Naive thymus-derived CD4-positive, alpha-beta T cell (primary cell): ENCODE data around the gene MAN1A2. TPM values are rescaled to one million over a fixed set of nuclear protein-coding genes. Genes with fewer than 3 reads are reported as not detected.

Experiments
- ATAC-seq: fragments of 150-1000 bp; cut with Tn5 transposase; 2 replicates; pipeline ENCODE4 v1.10.0; 2021; ENCODE audit warnings: mild to moderate bottlenecking, moderate library complexity
- CTCF ChIA-PET: fragments of 350-600 bp; sonication (Branson Sonifier 250); formaldehyde crosslinking; loops from one replicate; lab custom pipeline; 2021; ENCODE audit warnings: antibody characterized with exemption; lab: Charles Lee
- POLR2A ChIA-PET: fragments of 350-600 bp; sonication (Branson Sonifier 250); formaldehyde crosslinking; loops from one replicate; lab custom pipeline; 2021; ENCODE audit warnings: antibody characterized with exemption, inconsistent platforms; lab: Charles Lee
- DNase-seq, 9 donors: peaks; one replicate each; pipeline versions ENCODE4 v3.0.0 to v3.0.0-alpha.2; 2020 to 2022; ENCODE audit warnings: mixed read lengths in 1 of 9
- H3K27ac ChIP-seq: one replicate; pipeline ENCODE4 v1.7.0; 2013; ENCODE audit warnings: mild to moderate bottlenecking, low read depth, low read length, moderate library complexity
- H3K27me3 ChIP-seq, 2 donors: one replicate each; pipeline ENCODE4 v1.7.0; 2013; ENCODE audit warnings: low read length in 2 of 2, mild to moderate bottlenecking in 2 of 2, moderate library complexity in 2 of 2; ENCODE audit not compliant: control insufficient read depth in 2 of 2, insufficient read depth in 2 of 2
- H3K36me3 ChIP-seq, 3 experiments: 1 replicate in 2 of 3; 2 replicates in 1 of 3; pipeline ENCODE4 v1.7.0; 2013; ENCODE audit warnings: low read length in 3 of 3, mild to moderate bottlenecking in 3 of 3, moderate library complexity in 1 of 3; ENCODE audit not compliant: insufficient read depth in 3 of 3, control insufficient read depth in 2 of 3
- H3K4me1 ChIP-seq, 2 donors: one replicate each; pipeline ENCODE4 v1.7.0; 2013; ENCODE audit warnings: low read length in 2 of 2, mild to moderate bottlenecking in 2 of 2, moderate library complexity in 1 of 2; ENCODE audit not compliant: control insufficient read depth in 2 of 2, insufficient read depth in 2 of 2
- H3K4me3 ChIP-seq: 2 replicates; pipeline ENCODE4 v1.7.0; 2013; ENCODE audit warnings: mild to moderate bottlenecking, low read length
- H3K9me3 ChIP-seq, 3 experiments: 1 replicate in 2 of 3; 2 replicates in 1 of 3; pipeline ENCODE4 v1.7.0; 2013; ENCODE audit warnings: low read length in 3 of 3; ENCODE audit not compliant: control insufficient read depth in 2 of 3
- H3K27ac Mint-ChIP-seq, 9 donors: one replicate each; pipeline ENCODE4 v1.8.0; 2020 to 2022; ENCODE audit warnings: mixed read lengths in 9 of 9, mild to moderate bottlenecking in 8 of 9, moderate library complexity in 5 of 9, inconsistent platforms in 2 of 9
- H3K27me3 Mint-ChIP-seq, 5 donors: one replicate each; pipeline ENCODE4 v1.8.0; 2021 to 2022; ENCODE audit warnings: mixed read lengths in 5 of 5, mild to moderate bottlenecking in 1 of 5
- H3K36me3 Mint-ChIP-seq, 5 donors: one replicate each; pipeline ENCODE4 v1.8.0; 2020 to 2022; ENCODE audit warnings: mixed read lengths in 5 of 5, mild to moderate bottlenecking in 3 of 5, inconsistent platforms in 1 of 5
- H3K4me1 Mint-ChIP-seq, 7 donors: one replicate each; pipeline ENCODE4 v1.8.0; 2020 to 2022; ENCODE audit warnings: mixed read lengths in 7 of 7, mild to moderate bottlenecking in 3 of 7, inconsistent platforms in 1 of 7
- H3K4me3 Mint-ChIP-seq, 10 donors: one replicate each; pipeline ENCODE4 v1.8.0; 2020 to 2022; ENCODE audit warnings: mild to moderate bottlenecking in 10 of 10, mixed read lengths in 10 of 10, moderate library complexity in 6 of 10, inconsistent platforms in 2 of 10
- H3K9me3 Mint-ChIP-seq, 11 donors: one replicate each; pipeline ENCODE4 v1.8.0; 2020 to 2022; ENCODE audit warnings: mixed read lengths in 11 of 11, mild to moderate bottlenecking in 4 of 11, inconsistent platforms in 1 of 11, moderate library complexity in 1 of 11
- intact Hi-C, 2 donors: fragments of 100-400 bp; cut with micrococcal nuclease; formaldehyde crosslinking; loops; one replicate each; pipeline ENCODE4 v1.15.1; 2023
- polyA plus RNA-seq, 2 donors: library from polyadenylated mRNA; unstranded; fragments of 300-500 nt; fragmentation: Illumina TruSeq; gene quantifications; one replicate each; pipeline ENCODE4 v1.2.3, GENCODE V29; 2021
- total RNA-seq, 6 experiments: library from RNA in 5 of 6; stranded (reverse) in 5 of 6; gene quantifications; 1 replicate in 5 of 6; 2 replicates in 1 of 6; pipeline ENCODE4 v1.2.3 and lab custom pipeline; 2021 to 2026

The MAN1A2 gene
- total and polyA plus RNA-seq, 7 experiments from 2014 or later = 10.5 to 63.4 (median 41.6) TPM

GRCh38 chr1:117559139-117559538 lies 191.9 kb downstream of the MAN1A2 start:
- H3K4me1 Mint-ChIP-seq = peaks cover 0 to 4% (median 0%) of the 10 kb centered on the region in 7 donors
- H3K27ac Mint-ChIP-seq = no peak overlapping the region
- no peak overlapping the region for H3K4me3 Mint-ChIP-seq
- Histone ChIP-seq H3K9me3 (no peaks in the 10 kb centered on the region), H3K36me3 (no peaks in the 10 kb centered on the region), H3K27me3 (no peaks in the 10 kb centered on the region), H3K27ac (no peak overlapping the region), H3K4me1 (no peaks in the 10 kb centered on the region), H3K4me3 (no peak overlapping the region)
- no peak for ATAC-seq
- DNase-seq = no peak
- POLR2A ChIA-PET = no interaction called here
- intact Hi-C loops = no loop called here
- peaks cover 4 to 21% (median 8%) of the 10 kb centered on the region in 11 donors for H3K9me3 Mint-ChIP-seq
- CTCF ChIA-PET = interaction anchor here (0.6 kb wide), 1 partner anchor 42 kb away, joined by 3 read pairs; no protein-coding TSS in a partner anchor
- H3K36me3 Mint-ChIP-seq = peaks cover 6 to 11% (median 8%) of the 10 kb centered on the region in 5 donors
- peaks cover 0 to 29% (median 0%) of the 10 kb centered on the region in 5 donors for H3K27me3 Mint-ChIP-seq

GRCh38 chr1:117559985-117560384 lies 192.7 kb downstream of the MAN1A2 start:
- Mint-ChIP-seq H3K4me3 (no peak overlapping the region), H3K9me3 (peaks cover 4 to 21% (median 8%) of the 10 kb centered on the region in 11 donors), H3K4me1 (peaks cover 0 to 6% (median 0%) of the 10 kb centered on the region in 7 donors), H3K27ac (no peak overlapping the region), H3K27me3 (peaks cover 0 to 27% (median 0%) of the 10 kb centered on the region in 5 donors), H3K36me3 (peaks cover 6 to 11% (median 8%) of the 10 kb centered on the region in 5 donors)
- Histone ChIP-seq H3K27me3 (no peaks in the 10 kb centered on the region), H3K27ac (no peak overlapping the region), H3K4me3 (no peak overlapping the region), H3K36me3 (no peaks in the 10 kb centered on the region), H3K4me1 (no peaks in the 10 kb centered on the region), H3K9me3 (no peaks in the 10 kb centered on the region)
- intact Hi-C loops = no loop called here
- ATAC-seq = no peak
- DNase-seq = no peak
- POLR2A ChIA-PET = no interaction called here
- CTCF ChIA-PET = no interaction called here

DNA sequence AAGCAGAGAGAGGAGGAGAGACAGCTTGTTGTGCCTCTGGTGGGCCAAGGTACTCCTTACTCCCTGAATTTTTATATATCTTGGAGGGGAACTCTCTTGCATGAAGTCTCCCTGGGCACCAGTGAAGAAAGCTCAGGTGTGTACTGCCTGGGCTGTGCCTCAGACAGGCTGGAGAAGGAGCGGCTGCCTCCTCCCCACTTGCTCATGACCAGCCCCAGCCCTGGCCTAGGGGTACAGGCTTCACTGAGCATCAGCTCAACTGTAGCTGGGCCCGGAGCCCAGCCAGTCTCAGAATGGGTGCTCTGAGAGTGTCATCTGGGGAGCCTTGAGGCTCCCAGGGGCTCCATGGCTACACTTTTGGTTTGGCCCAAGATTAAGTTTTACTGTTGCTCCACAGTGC lies 193.8 kb downstream of the MAN1A2 start:
- Histone ChIP-seq H3K4me1 (no peaks in the 10 kb centered on the region), H3K9me3 (no peaks in the 10 kb centered on the region), H3K36me3 (no peaks in the 10 kb centered on the region), H3K27me3 (no peaks in the 10 kb centered on the region), H3K4me3 (no peak overlapping the region), H3K27ac (no peak overlapping the region)
- no peak overlapping the region for H3K27ac Mint-ChIP-seq
- H3K36me3 Mint-ChIP-seq = peaks cover 6 to 11% (median 8%) of the 10 kb centered on the region in 5 donors
- ChIA-PET POLR2A (no interaction called here), CTCF (interaction anchor here (0.7 kb wide), 1 partner anchor 10 kb away, joined by 3 read pairs; no protein-coding TSS in a partner anchor)
- intact Hi-C loops = no loop called here
- H3K27me3 Mint-ChIP-seq = peaks cover 0 to 24% (median 0%) of the 10 kb centered on the region in 5 donors
- ATAC-seq = no peak
- H3K9me3 Mint-ChIP-seq = peaks cover 4 to 21% (median 8%) of the 10 kb centered on the region in 11 donors
- H3K4me3 Mint-ChIP-seq = no peak overlapping the region
- peaks cover 0 to 6% (median 0%) of the 10 kb centered on the region in 7 donors for H3K4me1 Mint-ChIP-seq
- no peak for DNase-seq

DNA sequence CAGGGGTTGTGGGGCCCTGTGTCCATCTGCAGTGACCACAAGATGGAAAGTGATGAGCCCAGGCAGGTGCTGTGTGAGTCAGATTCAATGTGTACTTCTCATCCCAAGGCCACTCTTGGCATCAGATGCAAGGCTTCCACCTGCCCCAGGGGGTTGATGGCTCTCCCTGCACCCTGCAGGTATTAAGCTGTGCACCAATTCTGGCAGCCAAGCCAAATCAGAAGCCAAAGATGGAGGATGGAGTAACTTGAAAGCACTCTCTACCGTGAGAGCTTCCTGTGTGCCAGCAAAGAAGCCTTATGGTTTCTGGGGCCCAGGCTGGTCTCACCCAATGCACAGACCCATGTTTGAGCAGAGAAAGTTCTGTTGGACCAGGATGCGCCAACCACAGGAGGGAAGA lies 194.3 kb downstream of the MAN1A2 start:
- intact Hi-C loops = no loop called here
- no peak for DNase-seq
- Mint-ChIP-seq H3K27me3 (peaks cover 0 to 21% (median 0%) of the 10 kb centered on the region in 5 donors), H3K4me1 (peaks cover 0 to 6% (median 0%) of the 10 kb centered on the region in 7 donors), H3K4me3 (no peak overlapping the region), H3K36me3 (peaks cover 6 to 11% (median 8%) of the 10 kb centered on the region in 5 donors), H3K27ac (no peak overlapping the region), H3K9me3 (peaks cover 4 to 21% (median 8%) of the 10 kb centered on the region in 11 donors)
- ATAC-seq = no peak
- POLR2A ChIA-PET = no interaction called here
- H3K4me1 ChIP-seq = no peaks in the 10 kb centered on the region
- no peak overlapping the region for H3K4me3 ChIP-seq
- H3K36me3 ChIP-seq = no peaks in the 10 kb centered on the region
- no peak overlapping the region for H3K27ac ChIP-seq
- no peaks in the 10 kb centered on the region for H3K9me3 ChIP-seq
- CTCF ChIA-PET = interaction anchor here (0.7 kb wide), 1 partner anchor 11 kb away, joined by 3 read pairs; no protein-coding TSS in a partner anchor
- H3K27me3 ChIP-seq = no peaks in the 10 kb centered on the region

GRCh38 chr1:117562581-117563491 lies 195.6 kb downstream of the MAN1A2 start:
- H3K4me1 Mint-ChIP-seq = peaks cover 0 to 6% (median 0%) of the 10 kb centered on the region in 7 donors
- H3K9me3 ChIP-seq = no peaks in the 10 kb centered on the region
- H3K27ac Mint-ChIP-seq = peak overlapping the region in 1 of 9 donors; percentile 51
- H3K27ac ChIP-seq = no peak overlapping the region
- no peak overlapping the region for H3K4me3 Mint-ChIP-seq
- H3K27me3 Mint-ChIP-seq = peaks cover 0 to 9% (median 0%) of the 10 kb centered on the region in 5 donors
- peaks cover 3 to 18% (median 7%) of the 10 kb centered on the region in 11 donors for H3K9me3 Mint-ChIP-seq
- H3K4me1 ChIP-seq = no peaks in the 10 kb centered on the region
- peaks cover 5 to 9% (median 7%) of the 10 kb centered on the region in 5 donors for H3K36me3 Mint-ChIP-seq
- ATAC-seq = no peak
- ChIA-PET POLR2A (no interaction called here), CTCF (no interaction called here)
- no peaks in the 10 kb centered on the region for H3K36me3 ChIP-seq
- no peak overlapping the region for H3K4me3 ChIP-seq
- H3K27me3 ChIP-seq = no peaks in the 10 kb centered on the region
- intact Hi-C loops = no loop called here
- DNase-seq = peak in 1 of 9 donors; percentile 8

GRCh38 chr1:117563492-117563875 lies 196.2 kb downstream of the MAN1A2 start:
- peaks cover 0 to 9% (median 0%) of the 10 kb centered on the region in 5 donors for H3K27me3 Mint-ChIP-seq
- CTCF ChIA-PET = no interaction called here
- H3K4me3 Mint-ChIP-seq = no peak overlapping the region
- peaks cover 0 to 6% (median 0%) of the 10 kb centered on the region in 7 donors for H3K4me1 Mint-ChIP-seq
- H3K27ac Mint-ChIP-seq = no peak overlapping the region
- no peaks in the 10 kb centered on the region for H3K9me3 ChIP-seq
- POLR2A ChIA-PET = no interaction called here
- intact Hi-C loops = no loop called here
- no peak overlapping the region for H3K4me3 ChIP-seq
- H3K9me3 Mint-ChIP-seq = peaks cover 3 to 17% (median 7%) of the 10 kb centered on the region in 11 donors
- no peaks in the 10 kb centered on the region for H3K27me3 ChIP-seq
- peaks cover 5 to 9% (median 7%) of the 10 kb centered on the region in 5 donors for H3K36me3 Mint-ChIP-seq
- no peak overlapping the region for H3K27ac ChIP-seq
- H3K4me1 ChIP-seq = no peaks in the 10 kb centered on the region
- DNase-seq (no peak), ATAC-seq (no peak)
- H3K36me3 ChIP-seq = no peaks in the 10 kb centered on the region
